WTC11 (cell line): ENCODE results near the gene NRDC.

Source experiments
- CBFB ChIP-seq: sonication (generic); formaldehyde crosslinking; IDR thresholded peaks from 2 replicates; pipeline ENCODE4 v1.8.1; 2022; ENCODE audit warnings: mild to moderate bottlenecking, low read depth, missing genetic modification reagents
- NR2C2 ChIP-seq: sonication (generic); formaldehyde crosslinking; IDR thresholded peaks from 2 replicates; pipeline ENCODE4 v1.8.0; 2022; ENCODE audit warnings: mild to moderate bottlenecking, missing genetic modification reagents
- ZNF232 ChIP-seq: sonication (generic); formaldehyde crosslinking; IDR thresholded peaks from 2 replicates; pipeline ENCODE4 v1.8.0; 2022; ENCODE audit warnings: mild to moderate bottlenecking, missing genetic modification reagents
- TF ChIP-seq, protein P1 (sequence below): fragments of 200-600 bp; IDR thresholded peaks from 2 replicates; pipeline ENCODE4 v1.8.0; 2022; ENCODE audit warnings: antibody characterized with exemption
- TF ChIP-seq, protein P2 (sequence below): sonication (generic); formaldehyde crosslinking; IDR thresholded peaks from 2 replicates; pipeline ENCODE4 v1.8.0; 2023; ENCODE audit warnings: mild to moderate bottlenecking, missing genetic modification reagents
- TF ChIP-seq, protein P3 (sequence below): sonication (generic); formaldehyde crosslinking; IDR thresholded peaks from 2 replicates; pipeline ENCODE4 v1.8.1; 2023; ENCODE audit warnings: mild to moderate bottlenecking, missing genetic modification reagents

DNA sequence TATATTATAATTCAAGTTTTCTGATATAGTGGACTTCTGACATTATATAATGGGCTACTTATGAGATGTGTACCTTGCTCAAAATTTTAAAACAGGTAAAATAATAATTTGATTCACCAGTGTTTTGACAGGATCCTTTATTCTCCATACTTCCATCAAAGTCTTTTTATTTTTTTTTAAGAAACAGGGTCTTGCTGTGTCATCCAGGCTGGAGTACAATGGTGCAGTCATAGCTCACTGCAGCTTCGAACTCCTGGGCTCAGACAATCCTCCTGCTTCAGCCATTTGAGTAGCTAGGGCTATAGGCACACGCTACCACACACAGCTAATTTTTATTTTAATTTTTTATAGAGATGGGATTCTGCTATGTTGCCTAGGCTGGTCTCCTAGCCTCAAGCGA is 129.4 kb downstream of the NRDC start:
- TF ChIP-seq ZNF232 (CRISPR knock-in tag) (no peak), NR2C2 (no peak), CBFB (CRISPR knock-in tag) (no peak)
- TF ChIP-seq, protein P1, sequence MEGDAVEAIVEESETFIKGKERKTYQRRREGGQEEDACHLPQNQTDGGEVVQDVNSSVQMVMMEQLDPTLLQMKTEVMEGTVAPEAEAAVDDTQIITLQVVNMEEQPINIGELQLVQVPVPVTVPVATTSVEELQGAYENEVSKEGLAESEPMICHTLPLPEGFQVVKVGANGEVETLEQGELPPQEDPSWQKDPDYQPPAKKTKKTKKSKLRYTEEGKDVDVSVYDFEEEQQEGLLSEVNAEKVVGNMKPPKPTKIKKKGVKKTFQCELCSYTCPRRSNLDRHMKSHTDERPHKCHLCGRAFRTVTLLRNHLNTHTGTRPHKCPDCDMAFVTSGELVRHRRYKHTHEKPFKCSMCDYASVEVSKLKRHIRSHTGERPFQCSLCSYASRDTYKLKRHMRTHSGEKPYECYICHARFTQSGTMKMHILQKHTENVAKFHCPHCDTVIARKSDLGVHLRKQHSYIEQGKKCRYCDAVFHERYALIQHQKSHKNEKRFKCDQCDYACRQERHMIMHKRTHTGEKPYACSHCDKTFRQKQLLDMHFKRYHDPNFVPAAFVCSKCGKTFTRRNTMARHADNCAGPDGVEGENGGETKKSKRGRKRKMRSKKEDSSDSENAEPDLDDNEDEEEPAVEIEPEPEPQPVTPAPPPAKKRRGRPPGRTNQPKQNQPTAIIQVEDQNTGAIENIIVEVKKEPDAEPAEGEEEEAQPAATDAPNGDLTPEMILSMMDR: no peak
- TF ChIP-seq, protein P2, sequence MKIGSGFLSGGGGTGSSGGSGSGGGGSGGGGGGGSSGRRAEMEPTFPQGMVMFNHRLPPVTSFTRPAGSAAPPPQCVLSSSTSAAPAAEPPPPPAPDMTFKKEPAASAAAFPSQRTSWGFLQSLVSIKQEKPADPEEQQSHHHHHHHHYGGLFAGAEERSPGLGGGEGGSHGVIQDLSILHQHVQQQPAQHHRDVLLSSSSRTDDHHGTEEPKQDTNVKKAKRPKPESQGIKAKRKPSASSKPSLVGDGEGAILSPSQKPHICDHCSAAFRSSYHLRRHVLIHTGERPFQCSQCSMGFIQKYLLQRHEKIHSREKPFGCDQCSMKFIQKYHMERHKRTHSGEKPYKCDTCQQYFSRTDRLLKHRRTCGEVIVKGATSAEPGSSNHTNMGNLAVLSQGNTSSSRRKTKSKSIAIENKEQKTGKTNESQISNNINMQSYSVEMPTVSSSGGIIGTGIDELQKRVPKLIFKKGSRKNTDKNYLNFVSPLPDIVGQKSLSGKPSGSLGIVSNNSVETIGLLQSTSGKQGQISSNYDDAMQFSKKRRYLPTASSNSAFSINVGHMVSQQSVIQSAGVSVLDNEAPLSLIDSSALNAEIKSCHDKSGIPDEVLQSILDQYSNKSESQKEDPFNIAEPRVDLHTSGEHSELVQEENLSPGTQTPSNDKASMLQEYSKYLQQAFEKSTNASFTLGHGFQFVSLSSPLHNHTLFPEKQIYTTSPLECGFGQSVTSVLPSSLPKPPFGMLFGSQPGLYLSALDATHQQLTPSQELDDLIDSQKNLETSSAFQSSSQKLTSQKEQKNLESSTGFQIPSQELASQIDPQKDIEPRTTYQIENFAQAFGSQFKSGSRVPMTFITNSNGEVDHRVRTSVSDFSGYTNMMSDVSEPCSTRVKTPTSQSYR (CRISPR knock-in tag): no peak
- TF ChIP-seq, protein P3, sequence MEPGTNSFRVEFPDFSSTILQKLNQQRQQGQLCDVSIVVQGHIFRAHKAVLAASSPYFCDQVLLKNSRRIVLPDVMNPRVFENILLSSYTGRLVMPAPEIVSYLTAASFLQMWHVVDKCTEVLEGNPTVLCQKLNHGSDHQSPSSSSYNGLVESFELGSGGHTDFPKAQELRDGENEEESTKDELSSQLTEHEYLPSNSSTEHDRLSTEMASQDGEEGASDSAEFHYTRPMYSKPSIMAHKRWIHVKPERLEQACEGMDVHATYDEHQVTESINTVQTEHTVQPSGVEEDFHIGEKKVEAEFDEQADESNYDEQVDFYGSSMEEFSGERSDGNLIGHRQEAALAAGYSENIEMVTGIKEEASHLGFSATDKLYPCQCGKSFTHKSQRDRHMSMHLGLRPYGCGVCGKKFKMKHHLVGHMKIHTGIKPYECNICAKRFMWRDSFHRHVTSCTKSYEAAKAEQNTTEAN (CRISPR knock-in tag): no peak
